Omental fat pad (tissue), 4 donors: ENCODE data around the gene FAM177B. TPM values are rescaled to one million over a fixed set of nuclear protein-coding genes. Genes with fewer than 3 reads are reported as not detected.

Source experiments
- ATAC-seq: fragments of 150-250 bp; one replicate; pipeline ENCODE4 v1.9.1; 2016; ENCODE audit warnings: mild to moderate bottlenecking, moderate library complexity; ENCODE audit not compliant: low FRiP score
- DNase-seq: peaks from one replicate; pipeline ENCODE4 v3.0.0-alpha.2; 2019; ENCODE audit warnings: low spot score
- CTCF ChIP-seq, 3 donors: fragments of 450-650 bp; IDR thresholded peaks; one replicate each; pipeline ENCODE4 v1.5.1; 2016 to 2017; ENCODE audit warnings: antibody characterized with exemption in 3 of 3, mild to moderate bottlenecking in 3 of 3, moderate library complexity in 2 of 3
- total RNA-seq, 4 donors: library from RNA; depleted of rRNA; stranded (reverse); fragments of >200 nt; gene quantifications; one replicate each; pipeline ENCODE4 v1.1.0, GENCODE V29; 2016

Gene FAM177B
- 1 to 10 TPM in 1 of 4 donors, not detected in 3; 1.1 TPM for total RNA-seq

GRCh38 chr1:222736972-222737371 lies at the start of gene FAM177B:
Gene FAM177B, plus strand, starts transcription at chr1:222737202. Its CDS starts 9,344 bp downstream, at chr1:222746546.
- TF ChIP-seq CTCF (IDR thresholded peaks at IDR 0.05), result no peak
- DNase-seq (no peak), ATAC-seq (no peak)

- no peak for ATAC-seq
- no peak for DNase-seq
Observed at GRCh38 chr1:222691016-222691415, 46.0 kb upstream of the FAM177B start.

GRCh38 chr1:222694927-222695326 lies 42.1 kb upstream of the FAM177B start:
- ATAC-seq, result no peak
- TF ChIP-seq CTCF (IDR thresholded peaks at IDR 0.05), result no peak
- DNase-seq, result no peak

More at GRCh38 chr1:222691016-222691415, 46.0 kb upstream of the FAM177B start:
- TF ChIP-seq CTCF (IDR thresholded peaks at IDR 0.05), result no peak

GRCh38 chr1:222696741-222697140 lies 40.3 kb upstream of the FAM177B start:
- no peak for DNase-seq
- no peak for ATAC-seq
- TF ChIP-seq CTCF (IDR thresholded peaks at IDR 0.05), result no peak

- no peak for DNase-seq
- TF ChIP-seq CTCF (IDR thresholded peaks at IDR 0.05), result no peak
- peak; percentile 19 for ATAC-seq
Observed at GRCh38 chr1:222697203-222697602, 39.8 kb upstream of the FAM177B start.

DNA sequence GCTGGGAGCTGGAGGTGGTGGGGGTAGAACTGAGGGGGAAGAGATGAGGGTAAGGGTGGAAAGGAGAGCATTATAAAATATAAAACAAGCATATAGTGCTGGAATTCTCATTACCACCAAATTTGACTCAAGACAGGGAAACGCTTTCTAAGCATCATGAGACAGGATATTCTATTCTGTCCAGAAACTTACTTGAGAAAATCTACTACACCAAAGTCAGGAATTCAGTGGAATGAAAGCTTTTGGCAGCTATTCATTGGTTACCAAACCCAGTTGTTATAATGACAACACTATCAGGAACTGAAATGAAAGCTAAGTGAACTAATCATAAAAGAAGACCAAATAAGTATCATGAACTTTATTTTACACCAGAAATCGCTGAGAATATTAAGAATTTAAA lies 39.2 kb upstream of the FAM177B start:
- ATAC-seq (peak; percentile 72), DNase-seq (no peak)
- TF ChIP-seq CTCF (IDR thresholded peaks at IDR 0.05), result no peak

DNA sequence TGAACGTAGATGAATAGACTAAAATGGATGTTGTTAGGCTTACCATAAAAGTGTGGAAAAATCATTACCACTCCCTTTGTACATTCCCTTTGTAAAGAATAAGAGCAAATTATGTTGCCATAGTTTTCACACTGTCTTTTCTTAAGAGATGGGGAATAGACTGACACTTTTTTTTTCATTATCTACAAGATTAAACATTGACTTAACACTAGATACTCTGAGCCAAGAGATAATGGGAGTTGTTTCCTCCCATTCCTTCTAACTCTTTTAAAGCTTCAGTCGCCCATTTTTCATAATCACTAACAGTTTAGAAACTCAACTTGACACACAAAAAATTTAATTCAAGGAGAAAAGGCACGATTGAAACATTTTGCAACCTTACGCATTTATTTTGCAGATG lies 34.8 kb upstream of the FAM177B start:
- peak; percentile 58 for ATAC-seq
- no peak for DNase-seq
- TF ChIP-seq CTCF (IDR thresholded peaks at IDR 0.05), result no peak
